Measurements from ENCODE around the gene CD4. TPM values are rescaled to one million over a fixed set of nuclear protein-coding genes. Genes with fewer than 3 reads are reported as not detected.

The CD4 gene
- total RNA-seq, 2 donors from 2014 or later: 0.77 to 1.3 TPM

GRCh38 chr12:6847676-6848075 lies 58.3 kb downstream of the CD4 start:
- Histone ChIP-seq H3K36me3 (ENCODE audit: control insufficient read depth, insufficient read depth, low read length) (peaks cover 58% of the 10 kb centered on the region), H3K4me3 (ENCODE audit: low read length) (no peak overlapping the region), H3K27me3 (ENCODE audit: control insufficient read depth, insufficient read depth, low read length, poor library complexity, severe bottlenecking) (no peaks in the 10 kb centered on the region), H3K4me1 (ENCODE audit: control insufficient read depth, insufficient read depth, low read length) (no peaks in the 10 kb centered on the region), H3K27ac (ENCODE audit: low read depth, low read length) (no peak overlapping the region), H3K9ac (ENCODE audit: extremely low read depth, low read length, poor library complexity, severe bottlenecking) (no peak overlapping the region), H3K9me3 (ENCODE audit: control insufficient read depth, low read length) (no peaks in the 10 kb centered on the region)
- H3K9me3 Mint-ChIP-seq: no peaks in the 10 kb centered on the region
- no peak overlapping the region for H3K4me3 Mint-ChIP-seq
- no peak for TF ChIP-seq CTCF (conservative IDR thresholded peaks at IDR 0.05)
- peaks cover 50% of the 10 kb centered on the region for H3K36me3 Mint-ChIP-seq (ENCODE audit: low read depth)
- WGBS, 2 experiments (ENCODE audit: insufficient coverage in 1 of 2, insufficient read length in 1 of 2): 90 to 100% methylated on average over 1 to 2 of the region's 2 CpGs
- no peak overlapping the region for H3K27ac Mint-ChIP-seq
- DNase-seq: no peak
- peaks cover 21% of the 10 kb centered on the region for H3K4me1 Mint-ChIP-seq
- H3K27me3 Mint-ChIP-seq (ENCODE audit: insufficient read depth): peaks cover 2% of the 10 kb centered on the region

- Mint-ChIP-seq H3K4me1 (peaks cover 25% of the 10 kb centered on the region), H3K27ac (no peak overlapping the region), H3K36me3 (ENCODE audit: low read depth) (peaks cover 46% of the 10 kb centered on the region), H3K4me3 (peak overlapping the region; percentile 88), H3K27me3 (ENCODE audit: insufficient read depth) (no peaks in the 10 kb centered on the region), H3K9me3 (no peaks in the 10 kb centered on the region)
- WGBS, 2 experiments (ENCODE audit: insufficient coverage in 1 of 2, insufficient read length in 1 of 2): 95 to 100% methylated on average over 2 of the region's 2 CpGs
- Histone ChIP-seq H3K27ac (ENCODE audit: low read depth, low read length) (no peak overlapping the region), H3K4me1 (ENCODE audit: control insufficient read depth, insufficient read depth, low read length) (peaks cover 2% of the 10 kb centered on the region), H3K4me3 (ENCODE audit: low read length) (peak overlapping the region; percentile 92), H3K27me3 (ENCODE audit: control insufficient read depth, insufficient read depth, low read length, poor library complexity, severe bottlenecking) (no peaks in the 10 kb centered on the region), H3K36me3 (ENCODE audit: control insufficient read depth, insufficient read depth, low read length) (peaks cover 51% of the 10 kb centered on the region), H3K9me3 (ENCODE audit: control insufficient read depth, low read length) (no peaks in the 10 kb centered on the region), H3K9ac (ENCODE audit: extremely low read depth, low read length, poor library complexity, severe bottlenecking) (no peak overlapping the region)
- no peak for DNase-seq
- no peak for TF ChIP-seq CTCF (conservative IDR thresholded peaks at IDR 0.05)
Measured at GRCh38 chr12:6849427-6849826, 60.1 kb downstream of the CD4 start.

- Mint-ChIP-seq H3K27ac (peak overlapping the region; percentile 99), H3K36me3 (ENCODE audit: low read depth) (peaks cover 43% of the 10 kb centered on the region), H3K27me3 (ENCODE audit: insufficient read depth) (no peaks in the 10 kb centered on the region), H3K4me3 (peak overlapping the region; percentile 88), H3K9me3 (no peaks in the 10 kb centered on the region), H3K4me1 (peaks cover 25% of the 10 kb centered on the region)
- Histone ChIP-seq H3K9ac (ENCODE audit: extremely low read depth, low read length, poor library complexity, severe bottlenecking) (peak overlapping the region; percentile 56), H3K9me3 (ENCODE audit: control insufficient read depth, low read length) (no peaks in the 10 kb centered on the region), H3K36me3 (ENCODE audit: control insufficient read depth, insufficient read depth, low read length) (peaks cover 47% of the 10 kb centered on the region), H3K27me3 (ENCODE audit: control insufficient read depth, insufficient read depth, low read length, poor library complexity, severe bottlenecking) (no peaks in the 10 kb centered on the region), H3K4me3 (ENCODE audit: low read length) (peak overlapping the region; percentile 92), H3K4me1 (ENCODE audit: control insufficient read depth, insufficient read depth, low read length) (peaks cover 2% of the 10 kb centered on the region), H3K27ac (ENCODE audit: low read depth, low read length) (no peak overlapping the region)
- WGBS, 2 experiments (ENCODE audit: insufficient coverage in 1 of 2, insufficient read length in 1 of 2): 86 to 87% methylated on average over 9 to 10 of the region's 10 CpGs
- TF ChIP-seq CTCF (conservative IDR thresholded peaks at IDR 0.05): no peak
- no peak for DNase-seq
Measured at GRCh38 chr12:6849976-6850560, 60.7 kb downstream of the CD4 start.
